HG03097 (cell line): ENCODE results near the gene SMARCD2.
A peak's percentile ranks its signal among the peaks of the same experiment; 100 is the strongest.

Source experiments
- ATAC-seq: cut with Tn5 transposase; IDR thresholded peaks from one replicate; pipeline ENCODE4 v1.9.1; 2021; ENCODE audit not compliant: unreplicated experiment, low FRiP score

Gene SMARCD2

GRCh38 chr17:63853260-63853659 is 10.8 kb upstream of the SMARCD2 start:
- no peak for ATAC-seq

- ATAC-seq = no peak
These were observed 7.9 kb upstream of the SMARCD2 start for GRCh38 chr17:63850401-63850800.

DNA sequence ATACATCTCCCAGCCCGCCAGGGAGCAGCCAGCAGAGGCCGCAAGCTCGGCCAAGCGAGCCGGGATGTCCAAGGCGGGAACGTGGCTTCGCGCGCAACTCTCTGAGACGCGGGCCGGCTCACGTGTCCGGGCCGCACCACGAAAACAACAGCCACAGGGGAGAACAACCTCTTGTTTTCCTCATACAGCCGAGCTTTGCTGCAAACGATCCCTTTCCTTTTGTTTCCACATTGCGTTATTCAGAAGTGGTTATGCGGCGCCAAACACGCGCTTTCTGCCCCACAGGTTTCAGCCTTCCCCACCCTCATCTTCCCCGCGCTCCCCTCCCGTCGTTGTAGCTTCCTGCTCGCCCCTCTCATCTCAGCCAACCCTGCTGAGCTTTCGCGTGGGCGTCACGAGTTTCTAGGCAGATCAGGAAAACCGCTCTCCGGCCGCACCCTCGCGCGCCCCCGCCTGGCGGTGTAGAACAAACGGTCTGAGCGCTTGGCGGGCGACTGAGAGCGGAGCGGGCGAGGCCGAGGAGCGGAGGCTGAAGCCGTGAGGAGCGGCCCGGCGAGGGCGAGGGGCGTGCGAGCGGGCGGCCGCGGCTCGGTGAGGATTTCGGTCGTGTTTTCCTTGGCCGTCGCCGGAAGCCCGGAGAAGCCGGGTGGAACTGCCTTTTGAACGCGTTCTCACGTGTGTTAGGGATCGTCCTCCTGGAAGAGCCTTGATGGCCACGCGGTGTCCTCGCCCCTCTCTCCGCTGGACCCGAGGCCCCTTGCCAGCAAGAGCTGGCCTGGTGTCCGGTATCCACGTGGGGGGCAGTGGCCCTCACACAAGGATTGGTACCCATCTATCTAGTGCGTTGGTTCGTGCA is 6.6 kb upstream of the SMARCD2 start:
- peak; percentile 56 for ATAC-seq

DNA sequence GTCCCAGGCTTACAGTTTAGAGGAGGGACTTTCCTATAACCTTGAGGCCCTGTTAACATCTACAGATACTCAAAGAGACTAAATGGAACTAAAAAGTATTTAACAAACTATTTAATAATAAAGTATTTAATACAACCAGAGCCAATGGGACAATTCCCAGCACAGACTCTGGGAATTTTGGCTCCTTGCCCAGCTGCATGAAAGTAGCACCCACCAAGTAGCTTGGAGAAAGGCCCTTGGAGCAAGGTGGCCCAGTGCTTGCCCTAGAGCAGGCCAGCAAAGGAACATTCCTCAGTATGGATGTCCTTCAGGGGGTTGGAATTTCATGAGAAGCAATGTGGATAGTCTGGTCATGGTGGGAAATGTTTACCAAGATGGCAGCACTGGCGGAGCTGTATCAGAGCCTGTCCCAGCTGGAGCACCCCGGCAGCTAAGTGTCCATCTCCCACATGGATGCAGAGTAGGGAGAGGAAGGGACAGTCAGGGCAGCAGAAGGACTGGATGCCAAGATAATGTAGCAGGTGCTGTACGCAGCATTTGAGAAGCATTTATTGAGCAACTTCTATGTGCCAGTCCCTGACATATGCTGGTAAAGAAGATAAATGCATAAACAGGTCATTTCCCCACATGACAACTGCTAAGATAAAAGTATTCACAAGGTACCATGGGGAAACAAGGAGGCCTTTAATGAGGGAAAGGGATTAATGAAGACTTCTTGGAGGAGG is 5.2 kb upstream of the SMARCD2 start:
- no peak for ATAC-seq

DNA sequence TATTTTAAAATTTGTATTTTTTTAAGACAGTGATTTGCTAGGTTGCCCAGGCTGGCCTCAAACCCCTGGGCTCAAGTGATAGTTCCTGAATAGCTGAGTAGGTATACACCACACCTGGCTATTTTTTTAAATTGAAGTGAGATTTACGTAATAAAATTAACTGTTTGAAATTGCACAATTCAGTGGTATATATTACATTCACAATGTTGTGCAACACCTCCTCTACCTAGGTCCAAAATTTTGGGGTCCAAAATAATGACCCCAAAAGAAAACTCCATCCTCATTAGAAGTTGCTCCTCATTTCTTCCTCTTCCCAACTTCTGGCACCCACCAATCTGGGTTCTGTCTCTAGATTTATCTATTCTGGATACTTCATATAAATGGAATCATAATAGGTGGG is 3.0 kb upstream of the SMARCD2 start:
- ATAC-seq = no peak

DNA sequence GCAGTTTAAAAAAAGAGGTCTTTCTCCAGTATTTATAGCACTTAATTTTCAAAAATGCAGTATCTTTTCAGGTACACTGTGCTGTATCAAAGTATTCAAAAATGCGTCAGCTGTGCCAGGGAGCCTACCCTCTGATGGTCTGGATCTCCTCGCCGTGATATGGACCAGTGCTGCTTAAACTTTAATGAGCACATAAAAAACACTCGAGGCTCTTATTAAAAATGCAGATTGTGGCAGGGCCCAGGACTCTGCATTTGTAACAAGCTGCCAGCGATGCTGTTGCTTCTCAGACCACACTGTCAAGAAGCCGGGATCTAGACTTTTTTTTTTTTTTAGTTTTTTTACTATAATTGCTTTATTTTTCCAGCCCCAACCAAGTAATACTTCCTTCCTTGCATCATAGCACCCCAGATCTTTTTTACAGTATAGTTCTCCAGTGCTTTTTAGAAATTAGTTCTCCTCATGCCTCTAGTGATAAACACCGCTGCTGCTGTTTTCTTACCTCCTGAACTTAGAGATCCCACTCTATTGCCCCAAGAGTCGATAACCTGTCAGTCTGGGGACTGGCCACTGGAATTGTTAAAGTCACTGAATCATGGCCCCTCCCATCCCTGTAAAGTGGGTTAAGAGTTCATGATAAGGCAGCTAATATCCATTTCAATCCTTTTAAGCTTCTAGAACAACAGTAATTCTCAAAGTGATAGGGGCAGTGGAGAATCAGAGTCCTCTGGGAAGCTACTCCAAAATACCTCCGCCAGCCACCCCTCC is 1.6 kb upstream of the SMARCD2 start:
- ATAC-seq = no peak

DNA sequence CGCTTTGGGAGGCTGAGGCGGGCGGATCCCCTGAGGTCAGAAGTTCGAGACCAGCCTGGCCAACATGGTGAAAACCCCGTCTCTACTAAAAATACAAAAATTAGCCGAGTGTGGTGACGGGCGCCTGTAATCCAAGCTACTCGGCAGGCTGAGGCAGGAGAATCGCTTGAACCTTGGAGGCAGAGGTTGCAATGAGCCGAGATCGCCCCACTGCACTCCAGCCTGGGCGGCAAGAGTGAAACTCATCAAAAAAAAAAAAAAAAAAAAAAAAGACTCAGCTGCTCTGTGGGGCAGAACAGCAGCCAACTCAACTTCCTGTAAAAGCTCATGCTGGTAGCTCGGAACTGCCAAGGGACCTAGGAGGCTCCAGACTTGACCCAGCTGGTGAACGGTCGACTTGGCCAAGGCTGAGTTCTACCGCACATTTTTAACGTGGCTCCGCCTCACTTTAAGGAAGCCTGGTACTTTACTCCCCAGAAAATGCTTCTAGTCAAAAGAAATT is 953 bp upstream of the SMARCD2 start:
- ATAC-seq = peak; percentile 23

- no peak for ATAC-seq
These were observed 329 bp downstream of the SMARCD2 start for GRCh38 chr17:63842173-63842539.

DNA sequence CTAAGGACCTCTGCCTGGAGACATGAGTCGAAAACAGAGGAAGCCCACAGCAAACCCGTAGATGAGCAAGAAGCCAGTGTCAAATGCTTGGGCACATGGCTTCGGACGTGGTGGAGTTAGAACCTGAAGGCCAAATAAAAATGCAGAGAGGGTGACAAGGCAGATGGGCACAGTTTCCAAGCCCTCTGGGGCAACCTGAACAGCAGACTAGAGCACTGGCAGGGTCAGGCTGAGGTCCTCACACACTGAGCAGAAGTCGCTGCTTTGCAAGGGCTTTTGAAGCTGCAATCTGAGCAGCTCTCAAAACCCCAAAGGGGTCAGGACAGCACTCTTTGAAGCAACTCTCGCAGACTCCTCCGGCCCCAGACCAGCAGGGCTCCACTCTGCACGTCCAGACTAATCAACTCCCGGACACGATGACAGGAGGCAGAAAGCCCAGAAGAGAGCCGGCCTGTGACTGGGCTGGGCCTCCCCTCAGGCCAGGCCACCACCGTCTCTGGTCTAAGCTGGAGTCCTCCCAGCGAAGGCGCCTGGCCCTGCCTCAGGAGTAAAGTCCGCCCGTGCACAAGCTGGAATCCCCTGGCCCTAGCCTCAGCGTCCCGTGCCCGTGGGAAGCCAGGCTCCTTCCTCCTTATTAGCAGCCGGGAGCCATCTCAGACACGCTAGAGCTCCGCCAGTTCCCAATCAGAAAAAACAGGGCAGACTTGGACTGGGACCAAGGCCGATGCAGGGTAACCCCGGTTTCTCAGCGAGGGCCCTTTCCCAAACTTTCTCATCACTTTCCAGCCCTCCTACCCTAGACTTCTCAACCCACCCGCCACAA is 924 bp downstream of the SMARCD2 start:
- ATAC-seq = no peak

GRCh38 chr17:63840591-63841349 is 1.7 kb downstream of the SMARCD2 start:
- no peak for ATAC-seq

DNA sequence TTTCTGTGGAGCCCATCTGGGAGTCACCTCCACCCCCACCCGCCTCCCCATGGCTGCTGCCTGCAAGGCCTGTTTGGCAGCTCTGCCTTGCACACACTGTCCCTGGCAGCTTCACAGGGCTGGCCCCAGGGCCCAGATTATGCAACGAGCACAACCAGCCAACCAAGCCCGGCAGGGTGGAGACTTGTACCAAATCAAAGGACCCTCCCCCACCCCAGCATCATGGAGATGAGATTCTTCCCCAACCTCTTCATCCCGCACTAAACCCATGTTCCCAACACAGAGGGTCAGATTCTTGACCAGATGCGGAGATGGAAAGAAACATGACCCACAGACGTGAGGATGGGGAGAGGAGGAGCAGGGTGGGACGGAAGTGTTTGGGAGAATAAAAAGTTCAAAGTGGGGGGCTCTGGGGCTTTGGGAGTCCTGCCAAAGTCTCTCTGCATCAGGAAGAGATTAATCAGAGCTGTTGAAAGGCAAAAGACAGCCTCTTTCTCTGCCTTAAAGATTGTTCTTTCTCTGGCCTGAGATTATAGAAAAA is 3.8 kb downstream of the SMARCD2 start:
- ATAC-seq = no peak

GRCh38 chr17:63837962-63838600 is 4.4 kb downstream of the SMARCD2 start:
- ATAC-seq = no peak

DNA sequence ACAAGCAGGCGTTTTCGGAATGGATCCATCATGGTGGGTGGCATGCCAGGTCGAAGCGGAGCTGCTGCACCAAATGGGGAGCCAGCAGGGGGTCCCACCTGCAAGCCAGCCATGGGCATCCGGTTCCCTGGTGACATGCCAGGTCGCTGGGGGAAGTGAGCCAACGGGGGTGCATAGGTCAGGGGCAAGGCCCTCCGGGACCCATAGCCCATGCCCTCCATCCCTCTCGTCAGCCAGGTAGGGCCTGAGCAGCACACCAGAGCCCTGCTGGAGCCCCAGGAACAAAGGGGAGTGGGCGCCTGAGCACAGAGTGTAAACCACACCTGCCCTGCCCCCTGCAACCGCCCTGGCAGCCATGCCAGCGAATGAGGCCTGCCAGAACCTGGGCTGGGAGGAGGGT is 5.0 kb downstream of the SMARCD2 start:
- ATAC-seq = no peak

DNA sequence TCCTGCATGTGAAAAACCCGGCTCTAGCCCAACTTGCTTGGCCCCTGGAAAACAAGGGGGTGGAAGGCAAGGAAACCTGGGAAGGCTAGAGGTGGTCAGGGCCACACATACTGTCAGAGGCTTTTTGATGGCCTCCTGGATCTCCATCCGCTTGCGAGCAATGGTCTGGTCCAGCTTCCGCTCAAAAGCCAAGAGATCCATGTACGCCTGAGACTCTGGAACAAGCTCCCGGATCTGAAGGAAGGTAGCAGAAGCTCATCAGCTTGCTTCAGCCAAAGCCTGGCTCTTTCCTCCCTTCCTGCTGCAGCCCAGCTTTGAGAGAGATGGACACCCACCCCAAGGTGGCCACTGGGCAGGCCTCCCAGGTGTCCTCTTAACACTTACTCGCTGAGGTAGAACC is 5.7 kb downstream of the SMARCD2 start:
- ATAC-seq = no peak

GRCh38 chr17:63835167-63835720 is 7.2 kb downstream of the SMARCD2 start:
- ATAC-seq = no peak

DNA sequence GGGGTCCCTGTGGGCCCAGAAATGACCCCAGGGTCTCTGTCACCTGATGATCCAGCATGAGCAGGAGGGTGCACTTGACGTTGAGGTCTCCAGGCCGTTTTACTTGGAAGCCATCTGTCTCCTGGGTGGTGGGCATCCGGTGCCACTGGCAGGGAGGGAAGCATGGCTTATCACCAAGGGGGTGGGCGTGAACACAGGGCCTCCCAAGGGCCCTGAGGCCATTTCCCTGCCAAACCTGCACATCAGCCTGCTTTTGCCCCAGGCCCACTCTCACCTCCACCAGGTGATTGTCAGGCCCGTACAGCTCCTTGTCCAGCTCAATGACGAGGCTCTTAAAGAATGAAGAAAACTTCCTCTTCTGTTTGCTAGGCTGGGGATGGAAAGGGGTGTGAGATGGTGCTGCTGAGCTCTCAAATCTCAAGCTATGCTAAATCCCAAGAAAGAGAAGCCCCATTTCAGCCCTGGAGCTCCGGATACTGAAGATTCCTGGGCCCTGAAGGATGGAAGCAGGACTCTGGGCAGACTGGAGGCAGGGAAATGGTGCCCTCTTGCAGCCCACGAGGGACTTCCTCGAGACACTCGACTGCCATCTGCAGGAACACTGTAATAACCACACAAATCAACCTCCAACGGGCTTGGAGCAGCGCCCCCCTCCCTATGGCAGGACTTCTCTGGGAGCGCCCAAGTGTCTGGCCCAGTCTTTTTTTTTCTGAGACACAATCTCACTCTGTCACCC is 7.9 kb downstream of the SMARCD2 start:
- ATAC-seq = no peak

DNA sequence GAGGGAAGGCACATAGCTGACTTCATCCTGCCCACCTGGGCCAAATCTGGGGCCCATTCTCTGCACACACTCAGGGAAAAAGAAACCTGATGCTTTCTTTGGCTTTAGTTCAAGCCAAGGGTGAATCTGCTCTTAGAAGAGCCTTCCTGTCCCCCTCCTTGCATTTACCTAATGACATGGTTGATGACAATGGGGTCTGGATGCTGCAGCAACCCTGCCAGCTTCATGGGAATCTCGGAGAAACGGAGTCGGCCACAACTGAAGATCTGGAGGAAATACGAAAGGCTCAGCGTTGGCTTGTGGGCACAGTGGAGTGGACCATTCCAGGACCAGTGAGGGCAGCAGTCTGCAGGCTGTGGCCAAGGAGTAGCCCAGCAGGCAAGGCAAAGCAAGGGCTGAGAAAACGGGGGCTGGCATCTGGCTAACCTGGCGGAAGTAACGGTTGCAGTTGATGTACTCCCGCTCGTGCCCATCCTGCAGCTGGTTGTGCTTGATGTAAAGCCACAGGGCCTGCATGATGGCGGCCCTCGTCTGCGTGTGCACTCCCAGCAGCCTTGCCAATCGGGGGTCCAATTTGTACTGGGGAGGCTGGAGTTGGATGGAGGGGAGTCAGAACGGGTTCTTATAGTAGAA is 8.6 kb downstream of the SMARCD2 start:
- ATAC-seq = no peak
